ENCODE measurements around the gene LAPTM4A.

- TF ChIP-seq CTCF (IDR thresholded peaks at IDR 0.05; ENCODE audit: low read depth, low read length): peak; percentile 36
- TF ChIP-seq EZH2phosphoT487 (IDR thresholded peaks at IDR 0.05; ENCODE audit: low read depth): no peak
Observed at GRCh38 chr2:20093263-20094141, 42.1 kb upstream of the LAPTM4A start.

Measured in OCI-LY3 (cell line).